IPS-20b (cell line): ENCODE results near the gene TMEM208.

Experiments used
- H3K27ac ChIP-seq: one replicate; pipeline ENCODE4 v1.5.1; 2013; ENCODE audit warnings: low read length
- H3K27me3 ChIP-seq: 2 replicates; pipeline ENCODE4 v1.6.1; 2013; ENCODE audit warnings: mild to moderate bottlenecking, low read length, inconsistent platforms; ENCODE audit not compliant: insufficient read depth
- H3K36me3 ChIP-seq: 2 replicates; pipeline ENCODE4 v1.6.1; 2013; ENCODE audit warnings: low read depth, mild to moderate bottlenecking, inconsistent platforms, low read length, moderate library complexity; ENCODE audit not compliant: insufficient read depth
- H3K4me1 ChIP-seq: 2 replicates; pipeline ENCODE4 v1.6.1; 2013; ENCODE audit warnings: mild to moderate bottlenecking, control low read depth, inconsistent platforms, low read length, moderate library complexity; ENCODE audit not compliant: insufficient read depth
- H3K4me3 ChIP-seq: 2 replicates; pipeline ENCODE4 v1.5.1; 2013; ENCODE audit warnings: mild to moderate bottlenecking, low read length, inconsistent platforms
- H3K9ac ChIP-seq: 2 replicates; pipeline ENCODE4 v1.6.1; 2013; ENCODE audit warnings: low read depth, mild to moderate bottlenecking, inconsistent platforms, low read length, moderate library complexity
- H3K9me3 ChIP-seq: 2 replicates; pipeline ENCODE4 v1.6.1; 2013; ENCODE audit warnings: mild to moderate bottlenecking, low read depth, low read length, inconsistent platforms; ENCODE audit not compliant: insufficient read depth

TMEM208 gene

DNA sequence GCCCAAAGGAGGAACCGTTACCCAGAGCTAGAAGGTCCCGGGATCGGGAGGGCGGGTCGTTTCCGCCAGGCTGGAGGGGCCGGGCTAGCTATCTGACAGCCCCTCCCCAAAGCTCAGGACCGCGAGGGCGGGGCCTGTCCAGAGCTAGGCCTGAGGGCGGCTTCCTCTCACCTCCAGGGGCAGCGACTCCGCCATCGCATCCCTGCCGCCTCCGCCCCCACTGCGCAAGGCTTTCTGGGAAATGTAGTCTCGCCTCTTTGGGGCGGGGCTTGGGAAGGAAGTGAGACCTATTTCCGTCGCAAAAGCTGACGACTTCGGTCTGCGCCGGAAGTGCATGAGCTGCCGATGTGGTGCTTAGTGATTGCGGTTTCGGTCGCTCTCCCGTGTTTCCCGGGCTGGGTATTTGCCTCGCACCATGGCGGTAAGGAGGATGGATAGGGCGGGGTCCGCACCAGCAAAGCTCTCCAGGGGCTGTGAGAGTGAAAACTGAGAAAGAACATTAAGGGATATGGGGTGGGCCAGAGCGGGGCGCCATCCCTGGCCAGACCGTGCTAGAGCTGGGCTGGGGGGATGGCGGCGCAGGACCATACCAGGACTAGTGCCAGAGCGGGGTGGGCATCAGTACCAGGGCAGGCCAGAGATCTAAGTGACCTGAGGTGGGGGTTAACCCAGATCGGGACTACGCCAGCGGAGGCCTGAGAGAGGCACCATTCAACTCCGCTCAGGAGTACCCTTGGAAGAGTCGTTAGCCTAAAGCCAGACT, at the start of gene TMEM208:
TMEM208 (plus strand) TSS at position 327 of the 763 bp plus-strand sequence; CDS start at position 416, 89 bp downstream.
- peaks cover 40% of the 10 kb centered on the region for H3K36me3 ChIP-seq
- peak within 1 kb of the TSS; percentile 12 for H3K27ac ChIP-seq
- H3K9ac ChIP-seq: peak within 1 kb of the TSS; percentile 78; the same call in 1 of the 2 replicates
- H3K27me3 ChIP-seq: 0 out of 2 replicates have a peak, but pooled peaks cover 5% of the 10 kb centered on the region
- peak within 1 kb of the TSS; percentile 82 for H3K4me3 ChIP-seq
- H3K9me3 ChIP-seq: no peaks in the 10 kb centered on the region
- no peaks in the 10 kb centered on the region; the same call in 1 of the 2 replicates for H3K4me1 ChIP-seq

- Histone ChIP-seq H3K9me3 (no peaks in the 10 kb centered on the region), H3K27ac (no peak overlapping the region), H3K4me3 (peak overlapping the region; percentile 64), H3K27me3 (peaks cover 63% of the 10 kb centered on the region), H3K36me3 (no peaks in the 10 kb centered on the region), H3K9ac (no peak overlapping the region; the same call in 1 of the 2 replicates), H3K4me1 (peaks cover 9% of the 10 kb centered on the region; the same call in 1 of the 2 replicates)
Measured at GRCh38 chr16:67177743-67178699, 48.9 kb upstream of the TMEM208 start.

- H3K9ac ChIP-seq: no peak overlapping the region
- H3K27me3 ChIP-seq: peaks cover 54% of the 10 kb centered on the region
- H3K27ac ChIP-seq: no peak overlapping the region
- H3K36me3 ChIP-seq: no peaks in the 10 kb centered on the region
- no peak overlapping the region for H3K4me3 ChIP-seq
- peaks cover 4% of the 10 kb centered on the region; the same call in 1 of the 2 replicates for H3K4me1 ChIP-seq
- H3K9me3 ChIP-seq: no peaks in the 10 kb centered on the region
Measured at GRCh38 chr16:67179421-67180080, 47.4 kb upstream of the TMEM208 start.

- H3K9ac ChIP-seq: no peak overlapping the region
- H3K4me3 ChIP-seq: no peak overlapping the region
- peaks cover 4% of the 10 kb centered on the region; the same call in 1 of the 2 replicates for H3K4me1 ChIP-seq
- H3K27ac ChIP-seq: no peak overlapping the region
- H3K36me3 ChIP-seq: no peaks in the 10 kb centered on the region
- peaks cover 54% of the 10 kb centered on the region for H3K27me3 ChIP-seq
- no peaks in the 10 kb centered on the region for H3K9me3 ChIP-seq
Measured at GRCh38 chr16:67180166-67180565, 46.8 kb upstream of the TMEM208 start.

DNA sequence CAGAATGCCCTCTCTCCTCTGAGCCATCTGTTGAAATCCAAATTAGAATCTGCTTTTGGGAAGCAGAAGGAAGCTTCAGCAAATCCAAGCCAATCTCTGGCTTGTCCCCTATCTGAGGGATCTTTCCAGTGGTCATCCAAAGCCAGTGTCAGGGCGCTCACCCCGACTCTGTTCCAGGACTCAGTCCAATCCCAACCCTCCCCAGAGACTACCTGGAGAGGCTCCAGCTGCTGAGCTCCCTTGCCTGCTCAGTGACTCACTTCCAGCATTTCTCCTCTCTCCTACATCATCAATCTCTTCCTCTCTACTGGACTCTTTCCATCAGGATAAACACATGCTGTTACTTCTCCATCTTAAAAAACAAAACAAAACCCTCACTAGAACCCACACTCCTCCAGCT, 45.6 kb upstream of the TMEM208 start:
- H3K27ac ChIP-seq: no peak overlapping the region
- H3K27me3 ChIP-seq: peaks cover 54% of the 10 kb centered on the region
- H3K9ac ChIP-seq: no peak overlapping the region
- H3K4me3 ChIP-seq: no peak overlapping the region
- H3K36me3 ChIP-seq: no peaks in the 10 kb centered on the region
- peaks cover 4% of the 10 kb centered on the region; the same call in 1 of the 2 replicates for H3K4me1 ChIP-seq
- no peaks in the 10 kb centered on the region for H3K9me3 ChIP-seq

DNA sequence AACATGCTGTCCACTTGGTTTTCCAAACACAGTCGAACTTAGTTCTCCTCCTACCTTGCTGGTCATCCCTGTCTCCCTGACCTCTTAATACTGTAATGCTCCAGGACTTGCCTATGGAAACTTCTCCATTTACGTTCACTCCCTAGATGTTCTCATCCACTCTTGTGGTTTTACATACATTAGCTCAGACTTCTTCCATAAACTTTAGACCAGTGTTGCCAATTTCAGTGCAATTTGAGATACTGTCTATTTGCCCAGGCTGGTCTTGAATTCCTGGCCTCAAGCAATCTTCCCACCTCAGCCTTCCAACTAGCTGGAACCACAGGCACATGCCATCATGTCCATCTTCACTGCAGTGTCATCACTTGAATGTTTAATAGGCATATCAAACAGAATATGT, 44.6 kb upstream of the TMEM208 start:
- no peak overlapping the region for H3K9ac ChIP-seq
- H3K4me1 ChIP-seq: peaks cover 7% of the 10 kb centered on the region; the same call in 1 of the 2 replicates
- no peak overlapping the region for H3K27ac ChIP-seq
- no peaks in the 10 kb centered on the region for H3K36me3 ChIP-seq
- peaks cover 53% of the 10 kb centered on the region for H3K27me3 ChIP-seq
- H3K9me3 ChIP-seq: no peaks in the 10 kb centered on the region
- H3K4me3 ChIP-seq: no peak overlapping the region

DNA sequence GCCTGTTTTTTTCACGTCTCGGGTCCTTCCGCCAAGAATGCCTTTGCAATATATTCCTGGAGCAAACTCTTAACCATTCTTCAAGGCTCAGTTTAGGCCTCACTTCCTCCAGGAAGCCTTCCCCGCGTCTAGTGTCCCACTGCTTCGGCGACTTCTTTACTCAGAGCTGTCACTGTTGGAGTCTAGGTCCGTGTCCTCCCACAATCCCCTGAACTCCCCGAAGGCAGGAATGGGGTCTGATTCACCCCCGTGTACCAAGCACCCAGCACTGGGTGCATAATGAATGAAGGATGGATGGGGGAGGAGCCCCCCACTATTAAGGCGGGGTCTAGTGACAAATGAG, 43.7 kb upstream of the TMEM208 start:
- Histone ChIP-seq H3K4me3 (peak overlapping the region; percentile 84), H3K9ac (peak overlapping the region; percentile 86; the same call in 1 of the 2 replicates), H3K36me3 (no peaks in the 10 kb centered on the region), H3K27me3 (peaks cover 46% of the 10 kb centered on the region), H3K9me3 (no peaks in the 10 kb centered on the region), H3K27ac (no peak overlapping the region), H3K4me1 (peaks cover 3% of the 10 kb centered on the region; the same call in 1 of the 2 replicates)

- peak within 1 kb of the TSS; percentile 89 for H3K27ac ChIP-seq
- no peaks in the 10 kb centered on the region for H3K9me3 ChIP-seq
- H3K36me3 ChIP-seq: no peaks in the 10 kb centered on the region
- H3K9ac ChIP-seq: peak within 1 kb of the TSS; percentile 86; the same call in 1 of the 2 replicates
- H3K4me3 ChIP-seq: peak within 1 kb of the TSS; percentile 84
- peaks cover 3% of the 10 kb centered on the region; the same call in 1 of the 2 replicates for H3K4me1 ChIP-seq
- H3K27me3 ChIP-seq: peaks cover 41% of the 10 kb centered on the region
Measured at GRCh38 chr16:67183627-67184452, 43.1 kb upstream of the TMEM208 start, which contains the start of gene MATCAP1. TSS of gene MATCAP1 (minus strand) at chr16:67183963. CDS start at chr16:67180610, 3,353 bp downstream.

- Histone ChIP-seq H3K4me1 (peaks cover 3% of the 10 kb centered on the region; the same call in 1 of the 2 replicates), H3K36me3 (no peaks in the 10 kb centered on the region), H3K9ac (no peak overlapping the region), H3K27ac (no peak overlapping the region), H3K9me3 (no peaks in the 10 kb centered on the region), H3K27me3 (peaks cover 34% of the 10 kb centered on the region), H3K4me3 (peak overlapping the region; percentile 84; the same call in 1 of the 2 replicates)
Measured at GRCh38 chr16:67184453-67184994, 42.4 kb upstream of the TMEM208 start.

- H3K36me3 ChIP-seq: no peaks in the 10 kb centered on the region
- no peak overlapping the region for H3K27ac ChIP-seq
- peaks cover 33% of the 10 kb centered on the region for H3K27me3 ChIP-seq
- H3K4me1 ChIP-seq: peaks cover 3% of the 10 kb centered on the region; the same call in 1 of the 2 replicates
- H3K9ac ChIP-seq: no peak overlapping the region
- no peaks in the 10 kb centered on the region for H3K9me3 ChIP-seq
- H3K4me3 ChIP-seq: peak overlapping the region; percentile 84; the same call in 1 of the 2 replicates
Measured at GRCh38 chr16:67184995-67185650, 41.8 kb upstream of the TMEM208 start.
